IPS-NIHi7 (cell line): Measurements from ENCODE around the gene CALCR.
A peak's percentile ranks its signal among the peaks of the same experiment; 100 is the strongest.
"Not testable (repeated sequence)": the region's sequence is repeated elsewhere in the genome, so short reads cannot be mapped to it uniquely, and the experiment has no call there.

ENCODE experiments used
- DNase-seq: peaks from one replicate; pipeline ENCODE4 v3.0.0; 2012; ENCODE audit warnings: mixed read lengths; ENCODE audit errors: extremely low spot score

Gene CALCR

GRCh38 chr7:93574646-93575554, at the start of gene CALCR:
Gene CALCR, minus strand, starts transcription at chr7:93574724. Its CDS starts 87,743 bp downstream, at chr7:93486981.
- peak; percentile 63 for DNase-seq

- no peak for DNase-seq
Observed at GRCh38 chr7:93623816-93624215, 49.3 kb upstream of the CALCR start.

- DNase-seq = peak; percentile 37
Observed at GRCh38 chr7:93622036-93623033, 47.8 kb upstream of the CALCR start.

GRCh38 chr7:93620864-93621263, 46.3 kb upstream of the CALCR start:
- DNase-seq = no peak

- DNase-seq = no peak
Observed at GRCh38 chr7:93620057-93620456, 45.5 kb upstream of the CALCR start.

GRCh38 chr7:93601363-93601762, 26.8 kb upstream of the CALCR start:
- DNase-seq = peak; percentile 26

GRCh38 chr7:93594250-93594649, 19.7 kb upstream of the CALCR start:
- no peak for DNase-seq

- no peak for DNase-seq
Observed at GRCh38 chr7:93592588-93593266, 18.2 kb upstream of the CALCR start.

GRCh38 chr7:93591224-93592050, 16.9 kb upstream of the CALCR start:
- DNase-seq = not testable (repeated sequence)

- DNase-seq = not testable (repeated sequence)
Observed at GRCh38 chr7:93586479-93586865, 11.9 kb upstream of the CALCR start.

- DNase-seq = not testable (repeated sequence)
Observed at GRCh38 chr7:93585694-93586478, 11.4 kb upstream of the CALCR start.

- DNase-seq = no peak
Observed at GRCh38 chr7:93579431-93579830, 4.9 kb upstream of the CALCR start.

- no peak for DNase-seq
Observed at GRCh38 chr7:93578762-93579161, 4.2 kb upstream of the CALCR start.

GRCh38 chr7:93575555-93576399, 1.3 kb upstream of the CALCR start:
- peak; percentile 19 for DNase-seq

- DNase-seq = peak; percentile 26
Observed at GRCh38 chr7:93574269-93574645, 267 bp downstream of the CALCR start.

- DNase-seq = no peak
Observed at GRCh38 chr7:93569189-93569588, 5.3 kb downstream of the CALCR start.

- DNase-seq = no peak
Observed at GRCh38 chr7:93566876-93567275, 7.6 kb downstream of the CALCR start.

GRCh38 chr7:93563584-93563983, 10.9 kb downstream of the CALCR start:
- DNase-seq = no peak

GRCh38 chr7:93562936-93563335, 11.6 kb downstream of the CALCR start:
- DNase-seq = no peak
